GM21367 (cell line): ENCODE data around the gene NFIB.

Experiments used
- ATAC-seq: cut with Tn5 transposase; IDR thresholded peaks from one replicate; pipeline ENCODE4 v1.9.1; 2021; ENCODE audit not compliant: unreplicated experiment

Gene NFIB

GRCh38 chr9:14321517-14322130 is 7.7 kb upstream of the NFIB start:
- ATAC-seq: no peak

DNA sequence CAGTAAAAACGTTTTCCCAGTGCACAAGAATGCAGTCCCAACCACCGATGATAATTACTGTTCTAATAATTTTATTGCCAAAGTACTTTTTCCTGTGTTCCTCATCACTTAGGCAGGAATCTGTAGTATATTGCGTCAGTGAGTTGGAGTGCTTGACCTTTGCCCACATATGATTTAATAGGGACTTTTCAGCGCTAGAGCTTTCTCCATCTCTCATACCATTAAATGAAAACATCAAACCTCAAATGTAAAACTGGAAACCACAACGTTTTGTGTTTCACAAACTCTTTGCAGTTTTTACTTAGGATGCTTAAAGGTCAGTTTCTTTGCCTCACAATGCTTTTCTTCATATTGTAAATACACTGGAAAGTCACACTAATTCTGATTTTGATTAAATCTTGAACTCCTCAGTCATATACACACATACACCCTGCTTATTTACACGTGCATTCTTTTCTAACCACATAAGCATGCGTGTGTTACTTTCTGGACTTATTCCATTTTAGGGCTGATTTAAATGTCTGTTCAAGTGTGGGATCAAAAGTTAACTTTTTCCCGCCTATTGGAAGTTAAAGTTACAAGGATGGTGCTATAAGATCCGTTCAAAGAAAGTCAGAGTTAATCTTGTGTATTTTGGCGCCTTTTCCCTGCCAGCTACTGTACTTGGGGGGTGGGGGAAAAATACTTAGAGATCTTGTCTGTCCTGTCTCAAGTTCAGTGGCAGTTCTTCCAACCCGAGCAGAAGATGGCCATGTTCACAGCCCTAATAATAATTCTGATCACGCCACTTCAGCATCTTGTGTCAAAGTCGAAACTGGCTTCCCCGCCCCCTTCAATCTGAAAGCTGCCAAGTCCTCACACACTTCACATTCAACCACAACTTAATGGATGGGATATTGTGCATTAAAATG is 6.6 kb upstream of the NFIB start:
- no peak for ATAC-seq

- no peak for ATAC-seq
Observed at GRCh38 chr9:14318934-14319580, 5.1 kb upstream of the NFIB start.

- ATAC-seq: no peak
Observed at GRCh38 chr9:14318361-14318760, 4.4 kb upstream of the NFIB start.

GRCh38 chr9:14317667-14318320 is 3.9 kb upstream of the NFIB start:
- ATAC-seq: peak; percentile 25

GRCh38 chr9:14316602-14317300 is 2.8 kb upstream of the NFIB start:
- no peak for ATAC-seq

DNA sequence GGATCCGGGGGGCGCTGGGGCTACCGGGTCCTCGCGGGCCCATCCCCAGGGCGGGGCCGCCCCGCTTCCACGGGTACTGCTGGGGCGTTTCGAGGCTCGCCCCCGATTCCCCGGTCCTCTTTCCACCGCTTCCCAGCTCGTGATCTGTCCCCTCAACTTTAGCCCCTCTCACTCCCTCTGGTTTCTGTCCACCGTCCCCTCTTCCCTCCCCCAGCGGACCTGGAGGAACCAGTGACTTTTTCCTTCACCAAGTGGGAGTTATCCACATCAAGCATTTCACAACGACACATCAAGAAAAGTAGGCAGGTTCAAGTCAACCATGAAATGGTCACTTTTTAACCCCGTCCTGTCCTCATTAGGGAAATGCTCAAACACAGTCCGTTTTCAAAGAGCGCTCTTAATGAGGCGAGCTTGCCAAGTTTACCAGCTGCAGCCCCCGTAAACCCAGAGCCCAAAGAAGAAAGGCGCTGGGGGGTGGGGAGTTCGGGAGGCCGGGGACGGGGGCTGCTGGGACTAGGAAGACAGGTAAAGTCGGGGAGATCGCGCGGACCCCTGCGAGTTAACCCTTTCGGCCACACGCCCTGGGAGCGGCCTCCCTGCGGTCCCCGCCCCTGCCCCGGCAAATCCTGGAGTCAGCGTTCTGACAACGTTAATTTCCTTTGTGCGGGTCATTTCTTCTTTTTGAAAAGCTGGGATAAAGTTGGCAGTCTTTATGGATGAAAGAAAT is 2.1 kb upstream of the NFIB start:
- ATAC-seq: no peak

GRCh38 chr9:14314929-14315874 is 1.3 kb upstream of the NFIB start:
- peak; percentile 28 for ATAC-seq

DNA sequence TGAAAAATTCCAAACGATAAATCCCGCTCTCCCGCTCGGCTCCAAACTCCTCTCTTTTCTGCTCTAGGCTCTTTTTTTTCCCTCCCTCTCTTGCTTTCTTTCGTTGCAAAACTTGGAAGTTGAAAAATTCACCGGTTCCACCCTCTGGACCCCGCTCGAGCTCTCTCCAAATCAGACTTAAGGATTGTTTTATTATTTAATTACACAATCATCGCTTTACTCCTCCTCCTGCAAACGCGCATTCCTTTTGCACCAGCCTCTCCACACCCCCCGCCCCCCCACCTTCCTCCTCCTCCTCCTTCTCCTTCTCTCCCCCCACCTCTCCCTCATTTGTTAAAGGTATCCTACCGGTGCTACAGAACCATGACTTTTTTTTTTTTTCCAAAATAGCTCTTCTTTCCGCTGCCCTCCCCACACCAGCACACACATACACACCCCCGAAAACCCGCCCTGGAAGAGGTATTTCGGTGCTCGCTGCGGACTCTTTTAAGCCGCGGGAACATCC is 535 bp upstream of the NFIB start:
- no peak for ATAC-seq

DNA sequence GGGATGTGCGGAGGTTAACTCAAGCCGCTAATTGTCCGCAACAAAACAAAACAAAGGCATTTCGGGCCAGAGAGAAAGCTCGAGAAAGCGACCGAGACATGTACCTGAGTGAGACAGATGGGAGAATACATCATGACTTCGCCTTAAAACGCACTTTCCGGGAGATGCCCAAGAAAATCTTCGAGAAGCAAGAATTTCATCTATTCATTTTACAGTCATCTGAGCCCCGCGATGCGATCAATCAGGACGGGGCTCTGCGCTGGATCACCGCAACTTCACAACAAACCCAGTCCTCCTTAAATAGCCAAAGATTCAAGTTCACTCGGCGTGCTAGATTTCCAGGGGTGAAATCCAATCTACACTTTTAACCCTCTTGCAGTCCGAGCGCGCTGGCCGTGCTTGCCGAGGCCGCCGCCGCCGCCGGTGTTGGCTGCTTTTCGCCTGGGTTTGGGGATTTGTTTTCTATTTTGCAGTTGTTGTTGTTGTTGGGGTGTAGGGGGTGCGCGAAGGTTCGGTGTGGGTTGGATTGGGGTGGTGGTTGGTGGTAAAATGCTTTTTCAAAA is 482 bp downstream of the NFIB start:
- no peak for ATAC-seq

GRCh38 chr9:14312719-14313377 is 1.1 kb downstream of the NFIB start:
- no peak for ATAC-seq

- no peak for ATAC-seq
Observed at GRCh38 chr9:14311956-14312685, 1.8 kb downstream of the NFIB start.

DNA sequence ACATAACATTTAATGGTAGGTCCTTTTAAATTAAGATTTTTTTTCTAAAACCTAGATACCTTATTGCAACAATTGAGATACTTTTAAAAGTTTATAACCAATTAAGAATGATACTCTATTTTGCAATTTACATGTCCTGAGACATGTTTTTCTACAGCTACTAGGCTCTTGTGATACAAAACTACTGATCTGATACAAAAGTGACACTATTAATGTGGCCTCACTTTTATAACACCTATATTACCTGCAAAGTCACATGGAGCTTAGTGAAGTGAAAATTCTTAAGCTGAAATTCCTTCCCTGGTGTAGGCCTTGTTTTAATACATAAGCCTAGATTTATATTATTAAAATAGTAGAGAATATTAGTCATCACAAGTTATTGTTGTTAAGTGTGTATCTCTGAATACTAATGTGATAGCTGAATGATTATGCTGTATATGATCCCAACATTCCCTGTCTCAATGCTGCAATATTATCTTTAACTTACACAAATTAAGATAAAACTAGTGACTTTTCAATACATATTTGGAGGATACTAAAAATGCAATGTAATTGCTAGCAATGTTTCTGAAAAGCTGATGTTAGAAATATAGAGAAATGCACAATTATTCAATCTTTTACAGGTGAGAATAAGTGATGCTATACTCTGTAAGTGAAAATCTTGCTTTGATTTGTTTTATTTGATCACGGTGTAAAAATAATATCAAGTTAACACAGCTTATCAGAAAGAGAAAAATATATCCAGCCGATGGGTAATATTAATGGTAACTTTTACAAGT is 2.6 kb downstream of the NFIB start:
- no peak for ATAC-seq

DNA sequence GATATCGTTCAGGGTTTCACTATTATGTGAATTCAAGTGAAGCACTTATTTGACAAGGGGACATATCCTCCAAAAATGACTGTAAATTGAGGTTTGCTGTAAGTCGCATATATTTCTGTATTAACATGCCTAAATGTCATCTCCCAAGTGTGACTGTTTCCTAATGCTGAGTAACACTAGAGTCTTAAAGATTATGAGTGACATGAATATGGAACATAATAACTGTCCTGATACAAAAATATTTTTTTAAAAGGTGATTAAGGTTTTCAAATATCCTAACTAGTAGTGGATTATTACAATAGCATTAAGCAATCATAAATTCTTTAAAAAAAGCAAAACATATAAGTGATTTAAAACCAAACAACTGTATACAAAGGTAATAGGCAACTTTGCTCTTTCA is 3.6 kb downstream of the NFIB start:
- ATAC-seq: no peak

DNA sequence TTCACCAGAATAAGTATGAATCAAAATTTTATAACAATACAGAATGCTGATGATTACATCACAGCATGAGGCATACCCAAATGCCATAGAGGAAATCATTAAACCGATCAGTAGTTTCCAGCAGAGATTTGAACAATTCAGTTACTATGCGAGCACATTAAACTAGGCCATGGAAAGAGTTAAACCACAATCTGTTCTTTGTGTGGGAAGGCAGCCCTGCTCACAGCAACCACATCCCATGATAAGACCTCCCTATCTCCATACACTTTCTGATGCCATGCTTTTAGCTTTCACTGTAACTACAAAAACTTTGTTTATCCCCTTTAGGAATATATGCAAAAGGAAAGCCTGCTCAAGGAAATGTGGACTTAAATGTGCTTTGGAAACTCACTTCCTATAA is 4.5 kb downstream of the NFIB start:
- no peak for ATAC-seq

- no peak for ATAC-seq
Observed at GRCh38 chr9:14308853-14309145, 5.1 kb downstream of the NFIB start.
